ENCODE measurements around the gene NACC2.

NACC2 gene

DNA sequence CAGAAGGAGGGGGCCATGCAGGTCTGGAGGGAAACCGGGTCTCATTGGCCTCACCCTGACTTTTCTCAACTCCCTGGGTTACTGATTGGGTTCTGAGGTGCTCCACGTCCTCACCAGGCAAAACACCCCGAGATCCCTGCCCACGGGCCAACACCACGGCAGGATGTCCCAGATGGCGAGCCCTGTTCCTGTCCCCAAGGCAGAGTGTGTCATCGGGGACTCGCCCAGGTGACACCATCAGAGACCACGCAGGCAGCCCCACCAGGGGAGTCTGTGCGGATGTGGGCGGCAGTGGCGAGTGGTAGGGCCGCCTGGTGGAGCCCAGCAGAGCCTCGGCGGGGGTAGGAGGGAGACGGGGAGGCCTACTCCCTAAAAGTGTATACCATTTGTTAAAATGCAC lies 74.9 kb downstream of the NACC2 start:
- DNase-seq: no peak

- no peak for DNase-seq
Observed at GRCh38 chr9:136019681-136020060, 75.4 kb downstream of the NACC2 start.

GRCh38 chr9:136019041-136019680 lies 75.9 kb downstream of the NACC2 start:
- no peak for DNase-seq

DNA sequence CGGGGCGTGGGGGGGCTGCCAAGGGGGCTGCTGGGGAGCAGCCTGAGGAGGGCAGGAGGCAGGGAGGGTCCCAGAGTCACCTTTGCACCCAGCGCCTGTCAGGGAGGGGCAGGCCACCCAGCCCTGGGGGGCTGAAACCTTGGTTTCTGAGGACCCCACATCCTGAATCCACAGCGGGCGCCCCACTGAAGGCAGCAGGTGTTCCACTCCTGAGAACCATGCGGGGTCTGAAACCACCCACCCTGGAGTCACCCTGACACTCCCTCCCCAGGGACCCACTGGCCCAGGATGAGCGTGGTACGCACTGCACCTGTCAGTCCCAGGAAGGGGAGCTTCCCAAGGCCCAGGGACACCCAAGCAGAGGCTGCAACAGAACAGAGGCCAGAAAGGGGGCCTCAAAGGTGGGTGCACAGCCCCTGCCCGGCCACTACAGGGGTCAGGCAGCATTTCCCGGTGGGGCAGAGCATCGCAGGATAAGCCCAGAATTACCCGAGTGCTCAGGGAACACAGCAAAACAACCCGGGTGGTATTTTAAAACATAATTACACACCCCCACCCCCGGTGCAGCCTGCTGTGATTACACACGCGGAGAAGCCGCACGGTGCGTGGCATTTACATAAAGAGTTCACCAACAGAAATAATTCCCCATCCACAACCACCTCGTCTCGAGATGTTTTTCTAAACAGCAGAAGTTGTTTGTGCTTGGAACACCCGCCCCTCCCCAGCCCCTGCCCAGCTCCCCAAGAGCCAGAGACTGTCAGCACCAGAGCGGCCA lies 76.6 kb downstream of the NACC2 start:
- no peak for DNase-seq

- no peak for DNase-seq
Observed at GRCh38 chr9:136017289-136018190, 77.5 kb downstream of the NACC2 start.

DNA sequence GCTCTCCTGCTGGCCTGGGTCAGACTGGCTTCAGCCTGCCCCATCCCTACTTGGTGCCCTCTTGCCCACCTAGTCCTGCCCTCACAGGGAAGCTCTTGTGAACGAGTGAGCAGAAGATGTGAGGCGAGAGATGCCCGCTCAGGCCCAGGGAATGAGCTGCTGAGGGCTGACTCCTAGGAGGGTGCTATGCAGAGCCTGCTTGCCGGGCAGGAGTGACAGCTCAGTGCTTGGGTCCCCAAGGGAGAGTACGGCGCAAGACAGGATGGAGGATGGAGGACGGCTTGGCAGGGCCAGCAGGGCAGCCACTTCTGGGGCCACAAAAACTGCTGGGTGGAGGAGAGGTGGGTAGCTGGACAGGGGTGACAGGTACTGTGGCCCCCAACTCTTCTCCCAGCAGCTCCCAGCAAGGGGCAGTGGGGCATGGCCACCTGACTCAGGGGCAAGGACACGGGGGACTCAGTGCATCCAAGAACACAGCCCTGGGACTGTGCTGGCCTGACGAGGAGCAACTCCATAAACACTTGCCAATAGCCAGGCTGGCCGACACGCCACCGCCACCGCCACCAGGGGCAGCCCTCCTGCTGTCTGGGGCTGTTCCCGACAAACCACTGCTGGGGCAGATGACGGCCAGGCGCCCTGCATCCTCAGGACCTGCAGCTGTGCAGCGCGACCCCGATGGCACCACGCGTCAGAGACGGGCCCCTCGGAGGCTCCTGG lies 78.4 kb downstream of the NACC2 start:
- DNase-seq: no peak

DNA sequence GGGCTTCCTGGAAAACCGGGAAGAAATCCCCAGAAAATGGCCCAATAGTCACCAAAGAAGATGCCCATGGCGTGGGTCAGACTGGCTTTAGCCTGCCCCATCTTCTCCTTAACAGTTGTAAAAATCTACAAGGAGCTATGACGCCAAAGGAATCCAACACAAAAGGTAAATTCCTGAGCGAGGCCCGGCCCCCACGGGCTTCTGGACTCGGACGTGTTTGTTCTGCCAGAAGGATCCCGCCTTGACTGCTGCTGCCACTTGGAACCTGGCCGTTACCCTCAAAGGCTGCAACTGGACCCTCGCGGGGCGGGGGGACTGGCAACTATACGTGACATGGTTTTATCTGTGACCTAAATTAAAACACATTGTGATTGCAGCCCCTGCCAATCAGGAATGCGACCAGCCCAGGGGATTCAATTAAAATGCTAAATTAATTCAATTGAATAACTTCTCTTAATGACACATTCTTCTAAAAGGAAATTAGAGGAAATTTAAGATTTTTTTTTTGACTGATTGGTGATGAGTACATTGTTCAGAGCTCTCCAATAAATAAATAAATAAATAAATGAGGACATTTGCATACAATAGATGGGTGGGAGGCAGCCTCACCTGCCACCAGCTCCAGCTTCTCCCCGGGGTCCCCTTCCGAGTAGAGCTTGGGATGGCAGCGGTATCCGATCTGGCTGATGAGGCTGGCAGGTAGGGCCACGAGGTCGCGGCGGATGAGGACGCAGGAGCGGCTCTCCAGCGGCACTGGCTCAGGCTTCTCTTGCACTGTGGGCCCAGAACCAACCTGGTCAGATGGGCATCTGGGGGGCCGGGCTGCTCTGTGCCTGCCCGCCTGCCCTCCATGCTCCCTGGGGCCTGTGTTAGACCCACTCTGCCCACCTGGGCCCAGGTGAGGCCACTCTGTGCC lies 79.2 kb downstream of the NACC2 start:
- DNase-seq: no peak

DNA sequence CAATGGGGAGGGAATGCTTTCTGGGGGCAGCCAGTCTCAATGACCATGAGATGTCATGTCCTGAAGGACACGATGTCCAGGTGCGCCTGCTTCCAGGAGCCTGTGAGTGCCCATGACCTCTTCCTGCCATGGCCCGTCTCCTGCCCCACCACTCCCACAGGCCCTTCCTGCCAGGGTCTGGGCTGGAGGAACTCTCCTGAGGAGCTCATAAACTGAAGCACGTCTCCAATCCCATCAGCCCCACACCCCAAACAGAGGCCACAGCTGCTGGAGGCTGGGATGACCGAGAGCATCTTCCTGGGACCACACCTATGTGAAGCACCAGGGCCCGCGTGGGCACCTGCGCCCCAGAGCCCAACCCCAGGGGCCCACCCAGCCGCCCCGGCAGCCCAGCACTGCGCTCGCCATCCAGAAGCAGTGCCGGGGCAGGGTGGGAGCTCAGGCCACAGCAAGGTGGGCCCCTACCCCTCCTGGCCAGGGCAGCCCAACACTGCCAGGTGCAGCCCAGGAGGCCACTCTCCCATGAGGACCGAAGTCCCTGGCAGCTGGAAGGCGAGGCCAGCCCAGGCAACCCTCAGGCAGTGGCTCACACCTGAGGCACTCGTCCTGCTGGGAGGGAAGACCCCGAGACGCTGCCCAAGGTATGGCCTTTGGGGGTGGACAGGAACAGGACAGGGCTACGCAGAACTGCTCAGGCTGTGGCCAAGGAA lies 80.0 kb downstream of the NACC2 start:
- DNase-seq: no peak

- no peak for DNase-seq
Observed at GRCh38 chr9:136014147-136014923, 80.8 kb downstream of the NACC2 start.

DNA sequence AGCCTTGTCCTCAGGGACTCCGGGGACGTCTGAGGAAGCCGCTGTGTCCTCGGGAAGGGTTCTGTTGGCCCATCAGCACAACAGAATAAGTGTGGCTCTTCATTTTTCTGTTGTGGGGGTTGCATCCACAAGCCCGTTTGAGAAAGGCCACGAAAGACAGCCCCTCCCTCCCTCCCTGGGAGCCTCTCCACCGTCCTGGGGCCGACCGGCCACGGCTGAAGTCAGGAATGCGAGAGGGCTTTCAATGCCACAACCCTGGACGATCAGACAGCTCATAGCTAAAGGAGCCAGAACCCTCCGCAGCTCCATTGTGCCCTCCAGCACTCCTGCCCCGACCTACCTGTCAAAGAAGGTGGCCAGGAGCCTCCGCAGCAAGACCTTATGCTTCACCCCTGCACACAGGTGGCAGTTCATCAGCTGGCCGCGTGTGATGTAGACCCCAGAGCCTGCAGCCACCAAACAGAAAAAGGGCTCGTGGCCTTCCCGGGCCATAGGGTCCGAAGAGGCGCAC lies 81.5 kb downstream of the NACC2 start:
- DNase-seq: no peak

- DNase-seq: no peak
Observed at GRCh38 chr9:136013116-136013515, 82.0 kb downstream of the NACC2 start.

DNA sequence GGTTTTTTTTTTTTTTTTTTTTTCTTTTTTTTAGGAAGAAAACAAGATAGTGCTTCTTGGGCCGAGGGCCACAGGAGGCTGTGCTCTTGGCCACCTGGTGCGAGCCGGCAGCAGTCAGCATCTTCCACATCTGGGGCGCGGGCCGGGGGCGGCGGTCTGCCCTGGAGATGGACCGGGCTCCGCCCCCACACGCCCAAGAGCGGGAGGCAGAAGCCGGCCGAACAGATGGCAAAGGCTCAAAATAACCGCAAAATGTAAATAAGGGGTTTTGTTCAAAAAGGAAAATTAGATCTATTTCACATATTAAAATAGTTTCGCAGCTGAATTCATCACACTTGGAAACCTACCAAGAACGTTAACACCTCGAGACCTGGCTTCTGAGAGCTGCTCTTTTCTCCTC lies 82.4 kb downstream of the NACC2 start:
- DNase-seq: no peak

DNA sequence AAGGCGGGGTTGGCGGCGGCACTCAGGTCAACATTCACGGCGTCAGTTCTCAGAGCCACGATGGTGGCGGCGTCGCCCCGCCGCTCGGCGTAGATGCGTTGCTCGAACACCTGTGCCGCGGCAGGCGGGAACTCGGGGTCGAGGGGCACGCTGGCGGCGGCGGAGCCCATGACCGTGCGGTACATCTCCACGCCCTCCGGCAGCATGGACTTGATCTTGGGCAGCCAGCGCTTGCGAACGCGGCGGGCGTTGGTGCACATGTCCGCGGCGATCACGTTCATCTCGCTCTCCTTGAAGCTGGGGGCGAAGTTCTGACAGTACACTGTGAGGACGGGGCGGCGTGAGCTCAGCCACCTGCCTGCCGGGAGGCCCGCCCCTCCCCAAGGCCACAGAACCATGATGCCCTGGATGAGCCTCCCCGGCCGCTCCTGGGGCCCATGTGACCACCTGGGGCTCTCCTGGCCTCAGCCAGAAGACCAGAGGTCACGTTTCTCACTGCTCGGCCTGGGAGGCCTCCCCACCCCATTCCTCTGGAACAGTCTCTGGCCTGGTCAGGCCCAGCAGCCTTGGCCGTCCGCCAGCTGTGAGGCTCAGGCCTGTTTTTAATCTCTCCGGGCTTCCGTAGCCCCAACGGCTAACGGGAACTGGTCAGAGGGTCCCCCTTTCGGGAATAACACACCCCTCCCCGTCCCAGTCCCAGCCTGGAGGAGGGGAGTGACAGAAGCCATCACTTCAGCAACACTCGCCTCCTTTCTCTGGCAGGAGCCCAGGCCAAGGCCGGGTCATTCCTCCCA lies 83.2 kb downstream of the NACC2 start:
- DNase-seq: no peak

- no peak for DNase-seq
Observed at GRCh38 chr9:136011376-136011702, 83.8 kb downstream of the NACC2 start.

- no peak for DNase-seq
Observed at GRCh38 chr9:136010615-136011361, 84.3 kb downstream of the NACC2 start.

- DNase-seq: no peak
Observed at GRCh38 chr9:136010176-136010575, 84.9 kb downstream of the NACC2 start.

DNA sequence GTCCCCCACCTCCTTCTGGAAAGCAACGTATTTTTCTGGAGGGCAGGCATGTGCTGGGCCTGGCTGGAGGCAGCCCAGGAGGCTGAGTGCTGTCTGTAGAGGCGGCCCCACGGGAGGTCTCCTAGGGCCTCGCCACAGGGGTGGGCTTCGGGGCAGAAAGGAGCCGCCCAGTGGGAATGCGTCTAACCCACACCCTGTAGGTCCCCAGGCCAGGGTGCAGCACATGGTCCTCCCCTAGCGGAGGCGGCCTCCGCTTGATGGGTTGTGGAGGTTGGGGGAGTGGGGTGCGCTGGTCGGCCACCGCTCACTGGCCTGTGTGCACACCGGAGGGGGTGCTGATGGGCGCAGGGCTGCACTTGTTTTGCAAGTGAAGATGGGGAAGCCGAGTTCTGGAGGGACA lies 85.6 kb downstream of the NACC2 start:
- no peak for DNase-seq

- no peak for DNase-seq
Observed at GRCh38 chr9:136008693-136008997, 86.4 kb downstream of the NACC2 start.

Data from hematopoietic multipotent progenitor cell treated with erythropoietin and hydrocortisone succinate and interleukin-3 and kit ligand, for 6 days (in vitro differentiated cells).